A673 (cell line): ENCODE measurements around the gene HIVEP1. TPM values are rescaled to one million over a fixed set of nuclear protein-coding genes. Genes with fewer than 3 reads are reported as not detected.

ENCODE experiments used
- BruUV-seq: library from RNA; stranded (reverse); fragments of 400-500 nt; replicated peaks from 2 replicates; lab custom pipeline; 2021; lab: Mats Ljungman, UMichigan
- CTCF ChIA-PET: fragments of 300-600 bp; sonication (Branson Sonifier 250); formaldehyde crosslinking; loops from one replicate; lab custom pipeline; 2022; ENCODE audit warnings: antibody characterized with exemption; lab: Charles Lee
- POLR2A ChIA-PET: fragments of 300-600 bp; sonication (Branson Sonifier 250); formaldehyde crosslinking; loops from one replicate; lab custom pipeline; 2022; ENCODE audit warnings: antibody characterized with exemption; ENCODE audit not compliant: low non-redundant PET; lab: Charles Lee
- DNase-seq: peaks from one replicate; pipeline ENCODE4 v3.0.0-alpha.2; 2015; ENCODE audit warnings: low spot score
- H3K27ac ChIP-seq: fragments of 200-600 bp; sonication (generic); 2 replicates; pipeline ENCODE4 v1.5.1; 2016; ENCODE audit warnings: mixed run types, low read depth, mild to moderate bottlenecking, mixed read lengths, antibody characterized with exemption, low read length; ENCODE audit not compliant: poor library complexity, severe bottlenecking
- H3K27me3 ChIP-seq: fragments of 200-600 bp; sonication (generic); replicated peaks from 2 replicates; pipeline ENCODE4 v1.6.1; 2017; ENCODE audit warnings: mixed run types, low read depth, mild to moderate bottlenecking, mixed read lengths, antibody characterized with exemption, low read length; ENCODE audit not compliant: insufficient read depth, poor library complexity
- H3K36me3 ChIP-seq: fragments of 200-600 bp; sonication (generic); 2 replicates; pipeline ENCODE4 v1.6.1; 2016; ENCODE audit warnings: mixed run types, mild to moderate bottlenecking, mixed read lengths, antibody characterized with exemption, low read length; ENCODE audit not compliant: insufficient read depth, poor library complexity, severe bottlenecking
- H3K4me1 ChIP-seq: fragments of 200-600 bp; sonication (generic); 2 replicates; pipeline ENCODE4 v1.6.1; 2017; ENCODE audit warnings: mixed run types, mild to moderate bottlenecking, mixed read lengths, antibody characterized with exemption, low read length; ENCODE audit not compliant: insufficient read depth, poor library complexity, severe bottlenecking
- H3K4me3 ChIP-seq: fragments of 200-600 bp; sonication (generic); 2 replicates; pipeline ENCODE4 v1.5.1; 2016; ENCODE audit warnings: low read depth, mixed run types, mild to moderate bottlenecking, mixed read lengths, low read length; ENCODE audit not compliant: poor library complexity, severe bottlenecking
- H3K9me3 ChIP-seq: fragments of 200-600 bp; sonication (generic); 2 replicates; pipeline ENCODE4 v1.6.1; 2016; ENCODE audit warnings: mixed run types, low read depth, mild to moderate bottlenecking, mixed read lengths, antibody characterized with exemption, low read length; ENCODE audit not compliant: poor library complexity, severe bottlenecking
- EZH2 ChIP-seq: fragments of 200-600 bp; sonication (generic); IDR thresholded peaks from 2 replicates; pipeline ENCODE4 v1.6.1; 2017; ENCODE audit warnings: borderline replicate concordance, low read depth, mild to moderate bottlenecking, mixed read lengths, antibody characterized with exemption, low read length; ENCODE audit not compliant: poor library complexity, severe bottlenecking
- intact Hi-C: fragments of 100-400 bp; cut with micrococcal nuclease; formaldehyde crosslinking; loops from one replicate; pipeline ENCODE4 v1.10.0; 2022; ENCODE audit not compliant: unreplicated experiment
- total RNA-seq: library from RNA; stranded (reverse); gene quantifications from 2 replicates; pipeline ENCODE4 v1.2.3, GENCODE V29; 2021
- TF ChIP-seq, protein P1 (sequence below): fragments of 300-800, 200-600 bp; sonication (generic); conservative IDR thresholded peaks from 2 replicates; pipeline ENCODE4 v1.5.1; 2017; ENCODE audit warnings: low read depth, mild to moderate bottlenecking, antibody characterized with exemption, low read length, moderate library complexity, mixed read lengths

The HIVEP1 gene
- total RNA-seq, 1 experiment from 2014 or later: 21.5 TPM

GRCh38 chr6:12173181-12173580 is 161.1 kb downstream of the HIVEP1 start:
- CTCF ChIA-PET: no interaction called here
- TF ChIP-seq EZH2: no peak
- TF ChIP-seq, protein P1, sequence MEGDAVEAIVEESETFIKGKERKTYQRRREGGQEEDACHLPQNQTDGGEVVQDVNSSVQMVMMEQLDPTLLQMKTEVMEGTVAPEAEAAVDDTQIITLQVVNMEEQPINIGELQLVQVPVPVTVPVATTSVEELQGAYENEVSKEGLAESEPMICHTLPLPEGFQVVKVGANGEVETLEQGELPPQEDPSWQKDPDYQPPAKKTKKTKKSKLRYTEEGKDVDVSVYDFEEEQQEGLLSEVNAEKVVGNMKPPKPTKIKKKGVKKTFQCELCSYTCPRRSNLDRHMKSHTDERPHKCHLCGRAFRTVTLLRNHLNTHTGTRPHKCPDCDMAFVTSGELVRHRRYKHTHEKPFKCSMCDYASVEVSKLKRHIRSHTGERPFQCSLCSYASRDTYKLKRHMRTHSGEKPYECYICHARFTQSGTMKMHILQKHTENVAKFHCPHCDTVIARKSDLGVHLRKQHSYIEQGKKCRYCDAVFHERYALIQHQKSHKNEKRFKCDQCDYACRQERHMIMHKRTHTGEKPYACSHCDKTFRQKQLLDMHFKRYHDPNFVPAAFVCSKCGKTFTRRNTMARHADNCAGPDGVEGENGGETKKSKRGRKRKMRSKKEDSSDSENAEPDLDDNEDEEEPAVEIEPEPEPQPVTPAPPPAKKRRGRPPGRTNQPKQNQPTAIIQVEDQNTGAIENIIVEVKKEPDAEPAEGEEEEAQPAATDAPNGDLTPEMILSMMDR: no peak

DNA sequence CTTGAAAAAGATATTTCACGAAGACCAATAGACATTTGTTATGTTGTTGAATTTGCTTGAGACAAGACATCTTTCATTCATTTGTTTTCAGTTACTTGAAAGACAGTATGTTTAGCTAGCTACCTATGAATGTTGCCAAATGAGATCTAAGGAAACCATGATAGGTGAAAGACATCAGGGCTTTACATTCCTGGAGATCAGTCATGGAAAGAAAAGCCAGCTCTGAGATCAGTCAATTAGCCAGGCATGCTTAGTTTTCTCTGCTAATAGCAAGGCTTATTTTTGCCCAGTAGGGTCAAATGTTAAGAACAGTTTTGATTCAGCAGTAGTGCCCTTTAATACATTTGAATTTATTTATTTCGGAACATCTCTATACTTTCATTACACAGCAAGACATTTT is 161.5 kb downstream of the HIVEP1 start:
- Histone ChIP-seq H3K27ac (no peak overlapping the region), H3K36me3 (no peaks in the 10 kb centered on the region), H3K9me3 (no peaks in the 10 kb centered on the region), H3K4me3 (no peak overlapping the region), H3K4me1 (peaks cover 7% of the 10 kb centered on the region), H3K27me3 (no peaks in the 10 kb centered on the region)
- TF ChIP-seq EZH2: no peak
- TF ChIP-seq, protein P1: no peak
- DNase-seq: no peak
- BruUV-seq: no TSS peak
- POLR2A ChIA-PET: no interaction called here
- intact Hi-C loops: no loop called here
- CTCF ChIA-PET: no interaction called here

More at GRCh38 chr6:12173181-12173580, 161.1 kb downstream of the HIVEP1 start:
- no peak for DNase-seq
- Histone ChIP-seq H3K4me3 (no peak overlapping the region), H3K36me3 (no peaks in the 10 kb centered on the region), H3K27ac (no peak overlapping the region), H3K4me1 (peaks cover 7% of the 10 kb centered on the region), H3K9me3 (no peaks in the 10 kb centered on the region), H3K27me3 (no peaks in the 10 kb centered on the region)
- BruUV-seq: no TSS peak
- POLR2A ChIA-PET: no interaction called here
- intact Hi-C loops: no loop called here

GRCh38 chr6:12174878-12175277 is 162.8 kb downstream of the HIVEP1 start:
- TF ChIP-seq, protein P1: no peak
- TF ChIP-seq EZH2: no peak
- ChIA-PET CTCF (no interaction called here), POLR2A (no interaction called here)
- DNase-seq: no peak
- Histone ChIP-seq H3K9me3 (no peaks in the 10 kb centered on the region), H3K36me3 (no peaks in the 10 kb centered on the region), H3K4me3 (no peak overlapping the region), H3K27me3 (no peaks in the 10 kb centered on the region), H3K4me1 (peaks cover 7% of the 10 kb centered on the region), H3K27ac (no peak overlapping the region)
- no TSS peak for BruUV-seq
- intact Hi-C loops: no loop called here
